Panc1 (cell line): ENCODE data around the gene TRIO. TPM values are rescaled to one million over a fixed set of nuclear protein-coding genes. Genes with fewer than 3 reads are reported as not detected.

Experiments
- ATAC-seq: fragments of 200-7000 bp; cut with Tn5 transposase; 2 replicates; pipeline ENCODE4 v1.9.1; 2020; ENCODE audit warnings: mild to moderate bottlenecking, moderate library complexity
- BruUV-seq: library from RNA; stranded (reverse); fragments of 400-500 nt; replicated peaks from 2 replicates; lab custom pipeline; 2021; lab: Mats Ljungman, UMichigan
- CTCF ChIA-PET: fragments of 300-600 bp; sonication (Branson Sonifier 250); formaldehyde crosslinking; loops from one replicate; lab custom pipeline; 2022; ENCODE audit warnings: antibody characterized with exemption; lab: Charles Lee
- POLR2A ChIA-PET: fragments of 300-600 bp; sonication (Branson Sonifier 250); formaldehyde crosslinking; loops from one replicate; lab custom pipeline; 2022; ENCODE audit warnings: antibody characterized with exemption; lab: Charles Lee
- DNase-seq: peaks from one replicate; pipeline ENCODE4 v3.0.0-alpha.2; 2010; ENCODE audit warnings: low read depth, low spot score
- H3K27ac ChIP-seq: 2 replicates; pipeline ENCODE4 v1.5.1; 2011; ENCODE audit warnings: mild to moderate bottlenecking, low read length, inconsistent platforms
- H3K27me3 ChIP-seq: fragments of 200-500 bp; sonication (Bioruptor generic); 2 replicates; pipeline ENCODE4 v1.6.0; 2014; ENCODE audit warnings: low read length, inconsistent platforms; ENCODE audit not compliant: control insufficient read depth, insufficient read depth
- H3K36me3 ChIP-seq: fragments of 200-500 bp; sonication (Bioruptor generic); 2 replicates; pipeline ENCODE4 v1.5.1; 2014; ENCODE audit warnings: inconsistent platforms, mild to moderate bottlenecking, low read length, moderate library complexity; ENCODE audit not compliant: control insufficient read depth, insufficient read depth
- H3K4me1 ChIP-seq: 2 replicates; pipeline ENCODE4 v1.5.1; 2011; ENCODE audit warnings: inconsistent platforms, mild to moderate bottlenecking, low read length, moderate library complexity; ENCODE audit not compliant: control insufficient read depth, insufficient read depth
- H3K4me3 ChIP-seq, 2 experiments: 2 replicates each; pipeline ENCODE4 v1.5.1; 2011 to 2012; ENCODE audit warnings: low read depth in 2 of 2, low read length in 2 of 2, mild to moderate bottlenecking in 2 of 2, inconsistent platforms in 1 of 2, moderate library complexity in 1 of 2
- H3K9me3 ChIP-seq: fragments of 200-500 bp; sonication (Bioruptor generic); 2 replicates; pipeline ENCODE4 v1.5.1; 2014; ENCODE audit warnings: low read depth, mild to moderate bottlenecking, inconsistent platforms, low read length, moderate library complexity; ENCODE audit not compliant: control insufficient read depth, insufficient read depth
- CTCF ChIP-seq: fragments of 450-650 bp; IDR thresholded peaks from 2 replicates; pipeline ENCODE4 v1.5.1; 2017; ENCODE audit warnings: mild to moderate bottlenecking
- POLR2AphosphoS5 ChIP-seq: IDR thresholded peaks from 2 replicates; pipeline ENCODE4 v1.6.1; 2012; ENCODE audit warnings: mild to moderate bottlenecking, low read depth, low read length, moderate library complexity
- SIN3A ChIP-seq: IDR thresholded peaks from 2 replicates; pipeline ENCODE4 v1.6.1; 2012; ENCODE audit warnings: low read depth, mild to moderate bottlenecking, low read length, moderate library complexity, borderline replicate concordance; ENCODE audit not compliant: insufficient read depth
- TCF7L2 ChIP-seq: IDR thresholded peaks from 2 replicates; pipeline ENCODE4 v1.6.1; 2011; ENCODE audit warnings: mild to moderate bottlenecking, low read depth, low read length, inconsistent platforms
- in situ Hi-C: cut with HindIII; loops from 2 replicates; pipeline ENCODE4 v1.10.0; 2016; ENCODE audit warnings: low sequenced_read_pairs, low pct_unique_long_range_greater_than_20kb
- intact Hi-C: fragments of 100-400 bp; cut with micrococcal nuclease; formaldehyde crosslinking; loops from one replicate; pipeline ENCODE4 v1.10.0; 2022; ENCODE audit not compliant: unreplicated experiment
- total RNA-seq: library from RNA; stranded (reverse); gene quantifications from one replicate; pipeline ENCODE4 v1.2.1, GENCODE V29; 2021; ENCODE audit not compliant: unreplicated experiment
- TF ChIP-seq, protein P1 (sequence below), 2 experiments: IDR thresholded peaks; 2 replicates each; pipeline ENCODE4 v1.6.1; 2011 to 2012; ENCODE audit warnings: low read depth in 2 of 2, control low read depth in 1 of 2, low read length in 1 of 2, mild to moderate bottlenecking in 1 of 2, moderate library complexity in 1 of 2; ENCODE audit not compliant: insufficient read depth in 1 of 2

Gene TRIO
- total RNA-seq, 1 experiment from 2014 or later, result 349 TPM

DNA sequence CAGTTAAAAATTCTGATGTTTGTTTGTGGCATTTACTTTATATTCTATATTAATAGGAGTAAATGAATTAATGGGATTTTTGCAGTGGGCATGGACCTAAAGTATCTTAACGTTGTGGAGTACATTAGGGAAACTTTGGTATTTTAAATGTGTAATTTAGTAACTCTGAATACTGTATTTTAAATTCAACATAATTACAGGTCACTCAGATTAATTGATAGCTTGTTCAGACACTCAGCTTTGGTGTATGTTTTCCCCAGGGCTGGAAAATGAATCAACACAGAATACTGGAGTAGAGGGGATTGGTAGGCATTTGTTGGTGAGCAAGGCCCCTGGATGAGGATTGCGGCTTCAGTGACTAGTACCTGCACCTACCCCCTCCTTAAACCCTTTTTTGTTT lies 117.5 kb downstream of the TRIO start:
- ChIA-PET CTCF (no interaction called here), POLR2A (no interaction called here)
- intact Hi-C loops, result no loop called here
- Histone ChIP-seq H3K4me1 (peaks cover 99% of the 10 kb centered on the region), H3K36me3 (no peaks in the 10 kb centered on the region), H3K4me3 (no peak overlapping the region), H3K27ac (peak overlapping the region; percentile 96), H3K9me3 (no peaks in the 10 kb centered on the region), H3K27me3 (no peaks in the 10 kb centered on the region)
- in situ Hi-C loops, result no loop called here
- no TSS peak for BruUV-seq
- DNase-seq, result no peak
- no peak for ATAC-seq
- TF ChIP-seq SIN3A (no peak), TCF7L2 (no peak), CTCF (no peak)
- TF ChIP-seq, protein P1, sequence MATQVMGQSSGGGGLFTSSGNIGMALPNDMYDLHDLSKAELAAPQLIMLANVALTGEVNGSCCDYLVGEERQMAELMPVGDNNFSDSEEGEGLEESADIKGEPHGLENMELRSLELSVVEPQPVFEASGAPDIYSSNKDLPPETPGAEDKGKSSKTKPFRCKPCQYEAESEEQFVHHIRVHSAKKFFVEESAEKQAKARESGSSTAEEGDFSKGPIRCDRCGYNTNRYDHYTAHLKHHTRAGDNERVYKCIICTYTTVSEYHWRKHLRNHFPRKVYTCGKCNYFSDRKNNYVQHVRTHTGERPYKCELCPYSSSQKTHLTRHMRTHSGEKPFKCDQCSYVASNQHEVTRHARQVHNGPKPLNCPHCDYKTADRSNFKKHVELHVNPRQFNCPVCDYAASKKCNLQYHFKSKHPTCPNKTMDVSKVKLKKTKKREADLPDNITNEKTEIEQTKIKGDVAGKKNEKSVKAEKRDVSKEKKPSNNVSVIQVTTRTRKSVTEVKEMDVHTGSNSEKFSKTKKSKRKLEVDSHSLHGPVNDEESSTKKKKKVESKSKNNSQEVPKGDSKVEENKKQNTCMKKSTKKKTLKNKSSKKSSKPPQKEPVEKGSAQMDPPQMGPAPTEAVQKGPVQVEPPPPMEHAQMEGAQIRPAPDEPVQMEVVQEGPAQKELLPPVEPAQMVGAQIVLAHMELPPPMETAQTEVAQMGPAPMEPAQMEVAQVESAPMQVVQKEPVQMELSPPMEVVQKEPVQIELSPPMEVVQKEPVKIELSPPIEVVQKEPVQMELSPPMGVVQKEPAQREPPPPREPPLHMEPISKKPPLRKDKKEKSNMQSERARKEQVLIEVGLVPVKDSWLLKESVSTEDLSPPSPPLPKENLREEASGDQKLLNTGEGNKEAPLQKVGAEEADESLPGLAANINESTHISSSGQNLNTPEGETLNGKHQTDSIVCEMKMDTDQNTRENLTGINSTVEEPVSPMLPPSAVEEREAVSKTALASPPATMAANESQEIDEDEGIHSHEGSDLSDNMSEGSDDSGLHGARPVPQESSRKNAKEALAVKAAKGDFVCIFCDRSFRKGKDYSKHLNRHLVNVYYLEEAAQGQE (IDR thresholded peaks at IDR 0.05; ENCODE audit: insufficient read depth in 1 of 2, low read depth in 2 of 2, low read length in 1 of 2), result no peak

DNA sequence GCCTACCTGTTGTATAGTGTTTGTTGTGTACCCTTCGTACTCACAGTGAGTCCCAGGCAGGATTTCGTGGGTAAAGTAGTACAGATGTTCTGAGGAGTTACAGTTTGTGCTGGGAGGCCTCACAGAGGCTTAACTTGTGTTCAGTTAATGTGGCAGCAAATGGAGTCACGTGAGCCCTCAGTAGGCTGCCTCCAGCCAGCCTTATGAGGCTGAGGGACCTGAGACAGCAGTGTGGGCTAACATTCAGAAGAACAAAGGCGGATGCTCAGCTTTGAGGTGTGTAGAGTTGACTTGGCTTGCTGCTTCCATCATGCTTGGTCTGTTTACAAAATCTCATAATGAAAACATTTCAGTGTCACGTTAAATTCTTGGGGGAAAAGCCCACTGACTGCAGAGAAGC lies 118.1 kb downstream of the TRIO start:
- ChIA-PET POLR2A (no interaction called here), CTCF (no interaction called here)
- H3K4me1 ChIP-seq, result peaks cover 99% of the 10 kb centered on the region
- peak overlapping the region; percentile 96 for H3K27ac ChIP-seq
- in situ Hi-C loops, result no loop called here
- ATAC-seq (no peak), DNase-seq (no peak)
- TSS peak; percentile 6 for BruUV-seq
- no peaks in the 10 kb centered on the region for H3K27me3 ChIP-seq
- H3K9me3 ChIP-seq, result no peaks in the 10 kb centered on the region
- intact Hi-C loops, result no loop called here
- TF ChIP-seq POLR2AphosphoS5 (no peak), TCF7L2 (peak; percentile 30; the same call in 1 of the 2 replicates)
- H3K36me3 ChIP-seq, result no peaks in the 10 kb centered on the region
- 0 out of 4 replicates have a peak overlapping the region, but pooled peaks of 1 of the 2 experiments have one; percentile 2 for H3K4me3 ChIP-seq

GRCh38 chr5:14261856-14262611 lies 118.9 kb downstream of the TRIO start:
- ChIA-PET CTCF (interaction anchor here (0.7 kb wide), 1 partner anchor 719 kb away, joined by 6 read pairs; no protein-coding TSS in a partner anchor), POLR2A (no interaction called here)
- H3K27ac ChIP-seq, result peak overlapping the region; percentile 96
- in situ Hi-C loops, result no loop called here
- intact Hi-C loops, result no loop called here
- no TSS peak for BruUV-seq
- peaks cover 99% of the 10 kb centered on the region for H3K4me1 ChIP-seq
- H3K4me3 ChIP-seq, result no peak overlapping the region
- DNase-seq, result no peak
- H3K36me3 ChIP-seq, result no peaks in the 10 kb centered on the region
- no peak for TF ChIP-seq POLR2AphosphoS5
- TF ChIP-seq TCF7L2, result no peak
- no peak for TF ChIP-seq SIN3A
- TF ChIP-seq, protein P1 (IDR thresholded peaks at IDR 0.05; ENCODE audit: insufficient read depth in 1 of 2, low read depth in 2 of 2, low read length in 1 of 2), result no peak
- no peak for TF ChIP-seq CTCF
- H3K27me3 ChIP-seq, result no peaks in the 10 kb centered on the region
- no peak for ATAC-seq
- no peaks in the 10 kb centered on the region for H3K9me3 ChIP-seq
